ENCODE results near the gene IDS.
"Not testable (repeated sequence)": the region's sequence is repeated elsewhere in the genome, so short reads cannot be mapped to it uniquely, and the experiment has no call there.

IDS gene

GRCh38 chrX:149499766-149500165 is 5.3 kb downstream of the IDS start:
- no peak for DNase-seq (ENCODE audit: low read depth in 2 of 3, low spot score in 1 of 3)

GRCh38 chrX:149498767-149499166 is 6.3 kb downstream of the IDS start:
- DNase-seq (ENCODE audit: low read depth in 2 of 3, low spot score in 1 of 3): no peak

GRCh38 chrX:149497626-149498025 is 7.5 kb downstream of the IDS start:
- DNase-seq (ENCODE audit: low read depth in 2 of 3, low spot score in 1 of 3): no peak

GRCh38 chrX:149497054-149497453 is 8.1 kb downstream of the IDS start:
- no peak for DNase-seq (ENCODE audit: low read depth in 2 of 3, low spot score in 1 of 3)

GRCh38 chrX:149495573-149496071 is 9.5 kb downstream of the IDS start:
- DNase-seq (ENCODE audit: low read depth in 2 of 3, low spot score in 1 of 3): no peak

- DNase-seq (ENCODE audit: low read depth in 2 of 3, low spot score in 1 of 3): no peak
Observed at GRCh38 chrX:149494844-149495565, 10.1 kb downstream of the IDS start.

- DNase-seq (ENCODE audit: low read depth in 2 of 3, low spot score in 1 of 3): no peak
Observed at GRCh38 chrX:149493567-149494562, 11.2 kb downstream of the IDS start.

GRCh38 chrX:149491812-149492211 is 13.3 kb downstream of the IDS start:
- no peak for DNase-seq (ENCODE audit: low read depth in 2 of 3, low spot score in 1 of 3)

GRCh38 chrX:149490100-149490499 is 15.0 kb downstream of the IDS start:
- no peak for DNase-seq (ENCODE audit: low read depth in 2 of 3, low spot score in 1 of 3)

- not testable (repeated sequence) for DNase-seq (ENCODE audit: low read depth in 2 of 3, low spot score in 1 of 3)
Observed at GRCh38 chrX:149488411-149489052, 16.6 kb downstream of the IDS start.

GRCh38 chrX:149488008-149488407 is 17.1 kb downstream of the IDS start:
- DNase-seq (ENCODE audit: low read depth in 2 of 3, low spot score in 1 of 3): not testable (repeated sequence)

- no peak for DNase-seq (ENCODE audit: low read depth in 2 of 3, low spot score in 1 of 3)
Observed at GRCh38 chrX:149487292-149487691, 17.8 kb downstream of the IDS start.

GRCh38 chrX:149476513-149476912 is 28.6 kb downstream of the IDS start:
- DNase-seq (ENCODE audit: low read depth in 2 of 3, low spot score in 1 of 3): no peak

GRCh38 chrX:149473966-149474365 is 31.1 kb downstream of the IDS start:
- DNase-seq (ENCODE audit: low read depth in 2 of 3, low spot score in 1 of 3): no peak

- DNase-seq (ENCODE audit: low read depth in 2 of 3, low spot score in 1 of 3): no peak
Observed at GRCh38 chrX:149473092-149473491, 32.0 kb downstream of the IDS start.

- DNase-seq (ENCODE audit: low read depth in 2 of 3, low spot score in 1 of 3): no peak
Observed at GRCh38 chrX:149472625-149473024, 32.5 kb downstream of the IDS start.

- DNase-seq (ENCODE audit: low read depth in 2 of 3, low spot score in 1 of 3): no peak
Observed at GRCh38 chrX:149471397-149471796, 33.7 kb downstream of the IDS start.

- peak; percentile 34 to 71 (median 42) for DNase-seq (ENCODE audit: low read depth in 2 of 3, low spot score in 1 of 3)
Observed at GRCh38 chrX:149470955-149471354, 34.2 kb downstream of the IDS start.

GRCh38 chrX:149469406-149469805 is 35.7 kb downstream of the IDS start:
- DNase-seq (ENCODE audit: low read depth in 2 of 3, low spot score in 1 of 3): no peak

GRCh38 chrX:149467920-149468319 is 37.2 kb downstream of the IDS start:
- DNase-seq (ENCODE audit: low read depth in 2 of 3, low spot score in 1 of 3): no peak

GRCh38 chrX:149467461-149467860 is 37.6 kb downstream of the IDS start:
- no peak for DNase-seq (ENCODE audit: low read depth in 2 of 3, low spot score in 1 of 3)

Data from stimulated activated CD4-positive, alpha-beta T cell treated with anti-CD3 and anti-CD28 coated beads, Interleukin-12 subunit alpha, Interleukin-12 subunit beta, amount 100 ng/mL, for 48 hours (primary cell).